Measurements from ENCODE around the gene FEV. TPM values are rescaled to one million over a fixed set of nuclear protein-coding genes. Genes with fewer than 3 reads are reported as not detected.

FEV gene
- total RNA-seq (2022; extraction: Qiagen RNA extraction; ENCODE audit: low read depth), result not detected in 5 replicates

DNA sequence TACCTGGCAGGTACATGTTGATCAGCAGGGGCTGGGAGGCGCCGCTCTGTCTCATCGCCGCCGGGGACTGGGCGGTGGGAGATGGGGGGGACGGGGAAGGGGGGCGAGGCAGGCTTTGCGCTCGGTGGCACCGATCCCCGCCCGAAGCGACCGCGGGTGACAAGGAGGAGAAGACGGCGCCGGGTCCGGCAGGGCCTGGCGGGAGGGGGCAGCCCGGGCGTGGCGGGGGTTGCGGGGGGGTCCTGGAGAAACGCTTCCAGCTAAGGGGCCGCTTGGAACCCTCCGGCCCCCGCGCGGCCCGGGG, at the start of gene FEV:
Gene FEV (minus strand): TSS at position 164 of the 304 bp plus-strand sequence. CDS start 109 bp downstream, at position 55.

GRCh38 chr2:218993345-218994315, 8.6 kb upstream of the FEV start, which contains the start of gene CRYBA2:
Gene CRYBA2 (minus strand): TSS chr2:218993422. CDS start chr2:218993176, 246 bp downstream.

GRCh38 chr2:218959141-218959731, 25.7 kb downstream of the FEV start, which contains the start of gene CDK5R2:
Gene CDK5R2 (plus strand): TSS chr2:218959666. CDS start chr2:218959821, 155 bp downstream.

Other genes starting within 250 kb of the FEV start
- gene CYP27A1, start 203.0 kb downstream of the FEV start, total RNA-seq (2022; extraction: Qiagen RNA extraction; ENCODE audit: low read depth), result 0.10 to 0.18 TPM (median 0.17 TPM) in 5 replicates
- gene PRKAG3, start 153.4 kb downstream of the FEV start, total RNA-seq (2022; extraction: Qiagen RNA extraction; ENCODE audit: low read depth), result not detected in 5 replicates
- 0.14 to 0.24 TPM (median 0.22 TPM) in 4 of 5 replicates, not detected in the other for gene WNT6, start 125.4 kb downstream of the FEV start, total RNA-seq (2022; extraction: Qiagen RNA extraction; ENCODE audit: low read depth)
- gene WNT10A, start 104.3 kb downstream of the FEV start, total RNA-seq (2022; extraction: Qiagen RNA extraction; ENCODE audit: low read depth), result 0.07 to 0.31 TPM in 2 of 5 replicates, not detected in the others
- 1.7 to 3.4 TPM (median 2.8 TPM) in 5 replicates for gene CDK5R2, start 25.5 kb downstream of the FEV start, total RNA-seq (2022; extraction: Qiagen RNA extraction; ENCODE audit: low read depth)
- gene CRYBA2, start 8.2 kb upstream of the FEV start, total RNA-seq (2022; extraction: Qiagen RNA extraction; ENCODE audit: low read depth), result 0.54 TPM in 1 of 5 replicates, not detected in the others
- gene CFAP65, start 56.3 kb upstream of the FEV start, total RNA-seq (2022; extraction: Qiagen RNA extraction; ENCODE audit: low read depth), result 0.05 to 0.32 TPM (median 0.16 TPM) in 5 replicates
- gene IHH, start 75.7 kb upstream of the FEV start, total RNA-seq (2022; extraction: Qiagen RNA extraction; ENCODE audit: low read depth), result 0.09 to 0.13 TPM (median 0.11 TPM) in 4 of 5 replicates, not detected in the other
- 13.7 to 18.3 TPM (median 15.2 TPM) in 5 replicates for gene NHEJ1, start 175.6 kb upstream of the FEV start, total RNA-seq (2022; extraction: Qiagen RNA extraction; ENCODE audit: low read depth)
- gene SLC23A3, start 184.8 kb upstream of the FEV start, total RNA-seq (2022; extraction: Qiagen RNA extraction; ENCODE audit: low read depth), result 0.19 to 0.90 TPM (median 0.53 TPM) in 5 replicates
- 33.7 to 47.7 TPM (median 45.3 TPM) in 5 replicates for gene CNPPD1, start 191.7 kb upstream of the FEV start, total RNA-seq (2022; extraction: Qiagen RNA extraction; ENCODE audit: low read depth)
- gene RETREG2, start 193.1 kb upstream of the FEV start, total RNA-seq (2022; extraction: Qiagen RNA extraction; ENCODE audit: low read depth), result 58.9 to 85.7 TPM (median 81.2 TPM) in 5 replicates
- 14.4 to 22.8 TPM (median 19.2 TPM) in 5 replicates for gene ZFAND2B, start 221.6 kb upstream of the FEV start, total RNA-seq (2022; extraction: Qiagen RNA extraction; ENCODE audit: low read depth)
- gene ABCB6, start 233.8 kb upstream of the FEV start, total RNA-seq (2022; extraction: Qiagen RNA extraction; ENCODE audit: low read depth), result 22.5 to 37.5 TPM (median 30.4 TPM) in 5 replicates
- gene ATG9A, start 244.5 kb upstream of the FEV start, total RNA-seq (2022; extraction: Qiagen RNA extraction; ENCODE audit: low read depth), result 42.3 to 53.2 TPM (median 50.2 TPM) in 5 replicates
- 15.1 to 22.0 TPM (median 17.7 TPM) in 5 replicates for gene ANKZF1, start 244.6 kb upstream of the FEV start, total RNA-seq (2022; extraction: Qiagen RNA extraction; ENCODE audit: low read depth)

Data from A549 treated with RU486 at 1 μM for 4 hours (cell line).